COLO829 (cell line): ENCODE data around the gene ARHGAP31.

Experiments used
- DNase-seq: peaks from one replicate; pipeline ENCODE4 v3.0.0; 2012; ENCODE audit warnings: low spot score

The ARHGAP31 gene

GRCh38 chr3:119388577-119388976 is 94.4 kb downstream of the ARHGAP31 start:
- DNase-seq = no peak

DNA sequence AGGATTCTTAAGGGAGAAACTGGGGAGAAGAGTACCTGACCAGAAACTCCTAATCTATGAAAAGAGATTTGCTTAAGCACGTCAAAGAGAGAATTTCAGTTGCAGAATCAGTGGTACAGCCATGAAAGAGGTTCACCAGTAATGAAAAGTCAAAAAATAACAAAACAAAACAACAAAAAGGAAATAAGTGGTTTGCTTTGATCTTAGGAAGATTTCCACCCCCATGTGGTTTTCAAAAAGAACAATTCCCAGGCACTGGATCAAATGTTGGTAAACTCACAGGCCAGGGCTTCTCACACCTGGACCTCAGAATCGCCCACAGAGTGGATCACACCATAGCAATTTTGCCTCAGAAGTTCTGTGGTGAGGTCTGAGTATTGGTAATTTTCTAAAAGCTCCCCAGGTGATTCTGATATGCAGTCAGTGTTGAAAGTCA is 101.8 kb downstream of the ARHGAP31 start:
- DNase-seq = no peak

DNA sequence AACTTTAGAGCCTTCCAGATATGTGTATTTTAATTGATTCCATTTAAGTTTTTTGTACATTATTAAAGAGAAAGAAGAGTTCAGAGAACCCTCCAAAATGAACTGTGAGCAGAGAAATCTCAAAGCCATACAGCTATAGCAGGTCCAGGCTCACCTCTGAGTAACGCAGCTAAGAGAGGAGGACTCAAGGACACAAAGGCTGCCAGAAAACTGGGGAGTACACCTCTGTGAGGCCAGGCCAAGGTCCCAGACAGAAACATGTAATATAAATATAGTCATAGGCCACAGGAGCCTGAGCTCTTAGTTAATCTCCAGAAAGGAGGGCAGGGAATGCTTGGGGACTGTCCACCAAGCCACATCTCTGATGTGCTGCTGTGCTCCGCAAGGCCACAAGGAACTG is 102.7 kb downstream of the ARHGAP31 start:
- DNase-seq = no peak

DNA sequence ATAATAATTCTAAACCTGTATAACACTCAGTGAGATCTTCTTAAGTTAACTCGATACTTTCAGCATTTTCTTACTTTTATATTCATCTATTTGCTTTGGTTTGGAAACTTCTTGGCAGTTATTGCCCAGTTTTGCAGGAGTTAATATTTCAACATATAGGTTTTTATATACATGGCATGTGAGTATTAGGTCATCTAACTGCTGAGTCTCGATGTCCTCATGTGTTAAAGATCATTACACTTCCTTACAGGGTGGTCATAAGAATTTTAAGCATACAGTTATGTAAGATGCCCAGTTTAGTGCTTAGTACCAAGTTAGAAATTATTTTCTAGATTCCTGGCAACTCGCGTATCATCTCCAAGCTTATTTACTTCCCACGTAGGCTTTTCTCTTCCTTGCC is 106.3 kb downstream of the ARHGAP31 start:
- DNase-seq = no peak

DNA sequence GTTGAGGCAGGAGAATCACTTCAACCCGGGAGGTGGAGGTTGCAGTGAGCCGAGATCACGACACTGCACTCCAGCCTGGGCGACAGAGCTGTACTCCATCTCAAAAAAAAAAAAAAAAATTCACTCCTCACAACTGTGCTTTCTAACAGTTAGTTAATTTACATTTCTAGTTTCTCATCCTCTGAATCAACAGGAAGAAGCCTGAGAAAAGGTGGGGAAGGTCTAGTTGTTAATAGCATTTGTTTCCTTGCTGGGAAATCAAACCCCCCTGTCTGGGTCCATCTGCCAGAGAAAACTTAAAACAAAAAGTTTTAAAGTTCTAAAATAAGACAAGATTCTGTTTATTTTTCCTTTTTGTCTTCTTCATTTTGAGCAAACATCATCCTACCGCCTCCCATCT is 106.9 kb downstream of the ARHGAP31 start:
- no peak for DNase-seq

GRCh38 chr3:119401503-119402440 is 107.6 kb downstream of the ARHGAP31 start:
- DNase-seq = no peak

DNA sequence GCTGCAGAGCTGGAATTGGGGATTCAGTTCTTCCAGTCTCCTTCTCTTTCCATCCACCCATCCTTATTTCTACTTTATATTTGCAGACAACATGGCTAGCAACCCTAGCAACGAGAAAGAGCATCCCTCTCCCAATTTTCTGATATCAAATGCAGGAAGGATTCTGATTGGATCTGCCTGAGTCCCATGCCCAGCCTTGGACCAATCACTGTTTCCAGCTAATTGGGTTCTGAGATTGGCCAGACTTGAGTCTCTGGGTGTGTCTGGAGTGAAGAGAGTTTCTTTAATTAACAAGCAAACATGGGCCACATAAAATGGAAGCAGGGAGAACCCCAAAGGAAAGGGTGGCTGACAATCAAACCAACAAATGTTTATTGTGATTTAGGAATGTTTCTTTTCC is 108.6 kb downstream of the ARHGAP31 start:
- no peak for DNase-seq

- DNase-seq = no peak
These were observed 109.0 kb downstream of the ARHGAP31 start for GRCh38 chr3:119403201-119403600.

DNA sequence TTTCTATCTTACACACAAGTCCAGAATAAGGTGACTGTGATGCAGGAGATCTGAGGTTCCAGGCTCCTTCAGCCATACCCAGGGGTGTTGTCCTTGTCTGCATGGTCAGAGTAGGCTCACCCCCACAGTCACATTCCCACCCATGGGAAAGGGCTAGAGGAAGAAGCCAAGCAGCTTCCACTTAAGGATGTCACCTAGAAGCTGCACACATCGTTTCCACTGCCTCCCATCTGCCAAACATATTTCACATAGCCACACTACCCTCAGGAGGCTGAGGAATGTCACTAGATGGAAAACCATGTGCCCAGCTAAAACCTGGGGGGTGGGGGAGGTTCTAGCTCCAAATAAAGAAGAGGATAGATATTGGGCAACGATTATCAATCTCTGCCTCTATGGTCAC is 111.1 kb downstream of the ARHGAP31 start:
- DNase-seq = no peak

DNA sequence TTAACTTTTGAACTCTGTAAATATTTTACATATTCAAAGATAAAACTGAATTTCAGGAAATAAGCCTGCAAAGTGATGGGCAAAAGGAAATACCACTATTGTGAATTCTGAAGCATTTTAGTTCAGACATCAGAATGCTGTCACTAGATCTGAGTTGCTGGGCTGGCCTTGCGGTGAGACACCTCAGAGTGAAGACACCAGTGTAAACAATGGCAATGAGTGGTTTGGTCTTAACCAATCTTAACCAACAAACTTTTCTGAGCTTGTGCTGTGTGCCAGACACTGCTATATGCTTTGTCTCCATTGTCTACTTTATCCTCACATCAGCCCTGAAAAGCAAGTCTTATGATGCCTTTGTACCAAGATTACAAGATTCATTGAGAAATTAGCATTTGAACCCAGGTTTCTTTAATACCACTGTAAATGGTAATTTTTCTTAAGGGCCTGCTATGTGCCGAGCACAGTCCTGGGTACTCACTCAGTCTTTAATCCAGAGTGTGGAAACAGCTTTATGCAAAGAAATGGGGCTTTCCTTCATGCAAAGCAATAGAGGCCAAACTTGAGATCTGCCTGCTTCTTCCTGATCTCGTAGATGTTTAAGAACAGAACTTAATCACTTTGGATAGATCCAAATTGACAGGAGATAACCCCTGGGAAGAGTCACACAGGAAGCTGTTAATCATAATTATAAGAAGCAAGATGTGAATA is 114.2 kb downstream of the ARHGAP31 start:
- DNase-seq = no peak

DNA sequence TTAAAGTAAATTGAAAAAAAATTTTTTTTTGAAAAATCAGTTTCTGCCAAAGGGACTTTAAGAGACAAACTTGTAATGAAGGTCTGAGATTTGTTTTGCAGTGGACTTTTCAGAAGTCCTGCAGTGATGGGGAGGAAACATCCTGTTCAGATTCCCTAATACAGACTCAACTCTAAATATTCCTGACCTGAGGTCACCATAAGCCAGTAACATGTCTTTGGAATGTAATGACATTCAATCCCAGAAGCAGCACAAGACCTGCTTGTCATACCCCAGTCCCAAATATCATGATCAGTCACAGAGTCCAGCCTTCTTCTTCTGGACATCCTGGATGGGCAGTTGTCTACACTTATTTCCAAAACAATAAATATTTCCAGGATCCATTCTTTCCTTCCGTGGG is 115.7 kb downstream of the ARHGAP31 start:
- DNase-seq = no peak

DNA sequence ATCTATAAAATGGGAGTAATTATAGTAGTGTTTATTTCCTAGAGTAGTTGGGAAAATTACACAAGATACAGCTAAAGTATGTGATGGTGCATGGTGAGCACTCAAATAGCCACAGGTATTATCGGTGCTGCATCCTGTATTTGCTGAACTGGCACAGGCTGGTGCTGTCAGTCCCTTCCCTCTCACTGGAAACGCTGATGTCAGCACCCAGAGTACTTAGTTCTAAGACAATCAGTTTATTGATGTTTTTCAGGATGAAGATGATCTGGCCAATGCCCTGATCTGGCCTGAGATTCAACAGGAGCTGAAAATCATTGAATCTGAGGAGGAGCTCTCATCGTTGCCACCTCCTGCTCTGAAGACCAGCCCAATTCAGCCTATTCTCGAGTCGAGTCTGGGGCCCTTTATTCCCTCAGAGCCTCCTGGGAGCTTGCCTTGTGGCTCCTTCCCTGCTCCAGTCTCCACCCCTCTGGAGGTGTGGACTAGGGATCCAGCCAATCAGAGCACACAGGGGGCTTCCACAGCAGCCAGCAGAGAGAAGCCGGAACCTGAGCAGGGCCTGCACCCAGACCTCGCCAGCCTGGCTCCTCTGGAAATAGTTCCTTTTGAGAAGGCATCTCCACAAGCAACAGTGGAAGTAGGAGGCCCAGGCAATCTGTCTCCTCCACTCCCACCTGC is 119.6 kb downstream of the ARHGAP31 start:
- DNase-seq = no peak

- DNase-seq = no peak
These were observed 122.7 kb downstream of the ARHGAP31 start for GRCh38 chr3:119416873-119417272.

- DNase-seq = no peak
These were observed 123.8 kb downstream of the ARHGAP31 start for GRCh38 chr3:119417771-119418512.

DNA sequence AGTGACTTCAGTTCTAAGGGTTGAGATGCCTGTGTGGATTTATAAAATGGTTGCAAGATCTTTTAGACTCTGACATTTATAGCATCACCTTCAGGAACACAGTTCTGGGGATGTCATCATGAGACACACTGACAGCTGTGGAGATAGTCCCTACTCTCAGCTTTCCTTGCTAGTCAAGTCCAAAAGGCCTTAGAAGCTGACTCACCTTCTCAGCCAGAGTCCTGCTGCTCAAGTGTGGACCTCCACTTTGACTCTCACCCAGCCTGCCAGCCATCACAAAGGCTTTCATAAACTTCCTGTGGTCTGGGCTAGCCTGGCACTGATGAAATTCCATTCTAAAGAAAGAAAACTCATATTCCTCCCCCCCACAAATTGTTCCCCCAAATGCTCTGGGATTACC is 124.5 kb downstream of the ARHGAP31 start:
- DNase-seq = no peak

- no peak for DNase-seq
These were observed 126.0 kb downstream of the ARHGAP31 start for GRCh38 chr3:119420196-119420595.

DNA sequence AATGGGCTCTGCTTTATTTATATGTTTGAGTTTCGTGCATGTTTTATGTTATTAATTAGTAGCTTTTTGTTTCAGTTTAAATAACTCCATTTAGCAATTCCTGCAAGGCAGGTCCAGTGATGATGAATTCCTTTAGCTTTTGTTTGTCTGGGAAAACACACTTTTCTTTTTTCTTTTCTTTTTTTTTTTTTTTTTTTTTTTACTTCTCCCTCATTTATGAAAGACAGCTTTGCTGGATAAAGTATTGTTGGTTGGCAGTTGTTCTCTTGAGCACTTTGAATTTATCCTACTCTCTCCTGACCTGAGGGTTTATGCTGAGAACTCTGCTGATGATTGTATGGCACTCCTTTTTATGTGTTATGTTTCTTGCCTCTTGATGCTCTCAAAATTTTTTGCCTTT is 133.5 kb downstream of the ARHGAP31 start:
- no peak for DNase-seq

DNA sequence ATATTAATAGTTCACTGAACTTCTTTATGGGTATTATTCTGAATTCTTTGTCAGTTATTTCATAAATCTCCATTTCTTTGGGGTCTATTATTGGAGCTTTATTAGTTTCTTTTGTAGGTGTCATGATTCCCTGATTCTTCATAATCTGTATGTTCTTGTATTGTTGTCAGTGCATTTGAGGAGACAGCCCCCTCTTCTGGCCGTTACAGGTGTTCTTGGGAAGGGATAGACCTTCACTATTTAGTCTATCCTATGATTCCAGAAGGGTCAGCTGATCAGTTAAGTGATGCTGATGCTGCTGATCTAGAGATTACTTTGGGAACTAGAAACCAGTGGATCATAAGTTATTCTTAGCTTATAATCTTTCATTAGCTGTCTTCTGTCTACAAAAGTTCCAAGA is 134.4 kb downstream of the ARHGAP31 start:
- no peak for DNase-seq

DNA sequence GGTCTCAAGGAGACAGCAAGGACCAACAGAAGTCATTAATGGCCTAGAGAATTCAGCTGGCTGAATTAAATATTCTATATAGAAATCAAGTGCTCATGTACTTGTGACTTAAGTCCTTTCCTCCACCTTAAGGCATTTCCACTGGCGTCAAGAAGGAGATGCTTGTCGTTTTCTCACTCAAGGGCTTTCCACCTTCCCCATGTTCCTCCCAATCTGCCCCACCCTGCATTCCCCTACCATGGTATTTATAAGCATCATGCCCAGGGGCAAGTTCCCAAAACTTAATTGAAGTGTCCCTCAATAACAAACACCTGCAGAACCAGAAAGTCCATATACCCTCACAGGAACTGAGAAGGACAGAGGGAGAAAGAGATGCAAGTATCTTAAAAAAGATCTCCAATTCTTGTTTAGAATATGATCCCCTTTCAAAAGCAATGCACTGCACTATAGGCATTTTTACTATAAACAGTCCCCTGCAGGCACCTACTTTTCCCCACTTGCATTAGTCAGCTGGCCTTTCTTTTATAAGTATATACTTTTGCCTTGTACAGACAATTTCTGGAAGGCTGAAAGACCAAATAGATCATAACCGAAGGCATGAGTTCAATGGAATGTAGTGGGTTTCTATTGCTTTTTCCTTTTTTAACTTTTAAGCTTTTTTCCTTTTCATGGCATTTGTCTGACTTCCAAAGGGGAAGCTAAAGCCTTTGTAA is 139.6 kb downstream of the ARHGAP31 start:
- DNase-seq = no peak

GRCh38 chr3:119434703-119435102 is 140.5 kb downstream of the ARHGAP31 start:
- no peak for DNase-seq

- DNase-seq = no peak
These were observed 142.8 kb downstream of the ARHGAP31 start for GRCh38 chr3:119436977-119437376.
